ENCODE results near the gene RUNDC3A.

- TF ChIP-seq POLR2AphosphoS5 (IDR thresholded peaks at IDR 0.05; ENCODE audit: low read depth, low read length), result no peak
- no peak for TF ChIP-seq POU2F2 (IDR thresholded peaks at IDR 0.05; ENCODE audit: low read depth, low read length)
- TF ChIP-seq POLR2A (IDR thresholded peaks at IDR 0.05; ENCODE audit: low read depth, low read length), result no peak
- no peak for TF ChIP-seq PAX5 (IDR thresholded peaks at IDR 0.05; ENCODE audit: insufficient read depth, low read length, severe bottlenecking)
- no peak for TF ChIP-seq TAF1 (IDR thresholded peaks at IDR 0.05; ENCODE audit: low read depth, low read length)
- no peak for TF ChIP-seq SPI1 (IDR thresholded peaks at IDR 0.05; ENCODE audit: low read depth, low read length)
Observed at GRCh38 chr17:44309472-44309871, 1.1 kb downstream of the RUNDC3A start.
